GM20000 (cell line): Measurements from ENCODE around the gene ZNF74.
A peak's percentile ranks its signal among the peaks of the same experiment; 100 is the strongest.
"Not testable (repeated sequence)": the region's sequence is repeated elsewhere in the genome, so short reads cannot be mapped to it uniquely, and the experiment has no call there.

Experiments
- DNase-seq: peaks from one replicate; pipeline ENCODE4 v3.0.0; 2012; ENCODE audit warnings: low spot score
- CTCF ChIP-seq: IDR thresholded peaks from 2 replicates; pipeline ENCODE4 v1.5.1; 2012; ENCODE audit warnings: mild to moderate bottlenecking, control low read depth; ENCODE audit errors: extremely low read depth, missing control alignments

The ZNF74 gene

DNA sequence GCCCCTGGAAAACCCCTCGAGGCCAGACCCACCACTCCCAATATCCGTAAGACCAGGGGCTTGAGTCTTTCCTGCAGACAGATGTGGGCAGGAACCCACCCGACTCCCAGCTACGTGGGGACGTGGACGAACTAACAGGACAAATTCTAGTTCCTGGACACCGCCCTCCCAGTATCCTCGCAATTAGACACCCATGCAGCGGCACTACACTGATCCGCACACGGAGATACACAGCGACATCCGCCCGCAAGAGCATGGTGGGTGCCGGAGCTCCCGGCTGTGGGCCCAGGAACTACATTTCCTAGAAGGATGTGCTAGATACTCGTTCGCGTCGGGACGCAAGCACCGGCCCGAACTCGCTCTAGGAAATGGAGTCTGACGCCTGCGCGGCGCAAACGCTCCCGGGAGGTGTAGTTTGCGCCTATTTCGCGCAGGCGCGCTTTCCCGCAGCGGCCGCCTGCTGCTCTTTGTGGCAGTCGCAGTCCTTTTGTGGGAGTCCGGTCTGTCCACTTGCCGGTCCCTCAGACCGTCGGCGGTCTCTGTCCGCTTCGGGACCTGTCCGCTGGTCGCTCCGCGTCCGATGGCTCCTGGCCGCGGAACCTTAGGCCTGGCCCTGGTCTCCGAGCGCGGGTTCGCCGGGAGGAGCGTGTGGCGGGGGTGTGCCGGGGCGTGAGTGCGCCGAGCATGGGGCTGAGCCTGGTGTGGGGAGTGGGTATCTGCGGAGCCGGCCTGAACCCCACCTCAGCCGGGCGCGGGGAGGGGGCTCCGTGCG lies at the start of gene ZNF74:
TSS of gene ZNF74 (plus strand) at position 447 of the 772 bp plus-strand sequence. CDS start 478 bp downstream, outside the sequence.
- peak; percentile 92 for DNase-seq
- TF ChIP-seq CTCF = no peak

GRCh38 chr22:20346553-20346952 lies 47.4 kb upstream of the ZNF74 start:
- not testable (repeated sequence) for DNase-seq

DNA sequence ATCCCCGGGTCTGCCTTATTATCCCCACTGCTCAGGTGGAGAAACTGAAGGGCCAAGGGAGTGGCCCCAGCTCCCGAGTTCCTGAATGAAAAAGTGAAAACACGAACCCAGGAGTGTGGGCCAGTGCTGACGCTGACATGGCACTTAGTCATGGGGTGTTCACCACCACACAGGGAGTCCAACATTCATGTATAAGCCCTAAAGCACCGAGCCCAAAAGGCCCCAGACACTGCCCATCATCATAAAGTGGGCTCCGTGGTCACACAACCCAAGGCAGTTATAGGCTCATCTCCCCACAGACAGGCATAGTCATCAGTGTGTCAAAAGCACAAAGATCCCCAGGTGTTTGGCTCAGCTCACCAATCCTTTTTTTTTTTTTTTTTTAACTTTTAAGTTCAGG lies 41.4 kb upstream of the ZNF74 start:
- DNase-seq = not testable (repeated sequence)

DNA sequence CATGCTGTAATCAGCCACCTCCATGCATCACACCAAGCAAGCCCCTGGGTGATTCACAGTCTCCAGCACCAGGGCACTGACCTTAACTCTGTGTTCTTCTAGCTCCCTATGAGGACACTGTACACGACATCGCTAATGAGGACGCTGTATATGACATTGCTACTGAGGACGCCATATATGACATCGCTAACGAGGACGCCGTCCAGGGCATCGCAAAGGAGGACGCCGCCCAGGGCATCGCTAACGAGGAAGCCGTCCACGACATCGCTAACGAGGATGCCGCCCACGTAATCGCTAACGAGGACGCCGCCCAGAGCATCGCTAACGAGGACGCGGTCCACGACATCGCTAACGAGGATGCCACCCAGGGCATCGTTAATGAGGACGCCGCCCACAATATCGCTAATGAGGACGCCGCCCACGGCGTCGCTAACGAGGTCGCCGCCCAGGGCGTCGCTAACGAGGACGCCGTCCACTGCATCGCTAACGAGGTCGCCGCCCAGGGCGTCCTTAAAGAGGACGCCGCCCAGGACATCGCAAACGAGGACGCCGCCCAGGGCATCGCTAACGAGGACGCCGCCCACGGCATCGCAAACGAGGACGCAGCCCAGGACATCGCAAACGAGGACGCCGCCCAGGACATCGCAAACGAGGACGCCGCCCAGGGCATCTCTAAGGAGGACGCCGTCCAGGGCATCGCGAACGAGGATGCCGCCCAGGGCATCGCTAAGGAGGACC lies 39.5 kb upstream of the ZNF74 start:
- no peak for DNase-seq
- TF ChIP-seq CTCF = no peak

GRCh38 chr22:20355939-20356636 lies 37.9 kb upstream of the ZNF74 start:
- DNase-seq = not testable (repeated sequence)

DNA sequence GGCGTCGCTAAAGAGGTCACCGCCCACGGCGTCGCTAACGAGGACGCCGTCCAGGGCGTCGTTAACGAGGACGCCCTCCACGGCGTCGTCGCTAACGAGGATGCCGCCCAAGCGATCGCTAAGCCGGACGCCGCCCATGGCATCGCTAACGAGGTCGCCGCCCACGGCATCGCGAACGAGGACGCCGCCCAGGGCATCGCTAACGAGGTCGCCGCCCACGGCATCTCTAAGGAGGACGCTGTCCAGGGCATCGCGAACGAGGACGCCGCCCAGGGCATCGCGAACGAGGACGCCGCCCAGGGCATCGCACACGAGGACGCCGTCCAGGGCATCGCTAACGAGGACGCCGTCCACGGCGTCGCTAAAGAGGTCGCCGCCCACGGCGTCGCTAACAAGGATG lies 37.0 kb upstream of the ZNF74 start:
- not testable (repeated sequence) for DNase-seq

DNA sequence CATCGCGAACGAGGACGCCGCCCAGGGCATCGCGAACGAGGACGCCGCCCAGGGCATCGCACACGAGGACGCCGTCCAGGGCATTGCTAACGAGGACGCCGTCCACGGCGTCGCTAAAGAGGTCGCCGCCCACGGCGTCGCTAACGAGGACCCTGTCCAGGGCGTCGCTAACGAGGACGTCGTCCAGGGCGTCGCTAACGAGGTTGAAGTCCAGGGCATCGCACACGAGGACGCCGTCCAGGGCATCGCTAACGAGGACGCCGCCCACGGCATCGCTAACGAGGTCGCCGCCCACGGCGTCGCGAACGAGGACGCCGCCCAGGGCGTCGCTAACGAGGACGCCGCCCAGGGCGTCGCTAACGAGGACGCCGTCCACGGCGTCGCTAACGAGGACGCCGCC lies 36.0 kb upstream of the ZNF74 start:
- DNase-seq = not testable (repeated sequence)

GRCh38 chr22:20358503-20359239 lies 35.3 kb upstream of the ZNF74 start:
- DNase-seq = not testable (repeated sequence)

DNA sequence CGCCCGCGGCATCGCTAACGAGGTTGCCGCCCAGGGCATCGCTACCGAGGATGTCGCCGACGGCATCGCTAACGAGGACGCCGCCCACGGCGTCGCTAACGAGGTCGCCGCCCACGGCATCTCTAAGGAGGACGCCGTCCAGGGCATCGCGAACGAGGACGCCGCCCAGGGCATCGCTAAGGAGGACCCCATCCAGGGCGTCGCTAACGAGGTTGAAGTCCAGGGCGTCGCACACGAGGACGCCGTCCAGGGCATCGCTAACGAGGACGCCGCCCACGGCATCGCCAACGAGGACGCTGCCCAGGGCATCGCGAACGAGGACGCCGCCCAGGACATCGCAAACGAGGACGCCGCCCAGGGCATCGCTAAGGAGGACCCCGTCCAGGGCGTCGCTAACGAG lies 33.7 kb upstream of the ZNF74 start:
- not testable (repeated sequence) for DNase-seq

GRCh38 chr22:20360866-20361751 lies 32.8 kb upstream of the ZNF74 start:
- DNase-seq = not testable (repeated sequence)

GRCh38 chr22:20361752-20362229 lies 32.2 kb upstream of the ZNF74 start:
- not testable (repeated sequence) for DNase-seq

DNA sequence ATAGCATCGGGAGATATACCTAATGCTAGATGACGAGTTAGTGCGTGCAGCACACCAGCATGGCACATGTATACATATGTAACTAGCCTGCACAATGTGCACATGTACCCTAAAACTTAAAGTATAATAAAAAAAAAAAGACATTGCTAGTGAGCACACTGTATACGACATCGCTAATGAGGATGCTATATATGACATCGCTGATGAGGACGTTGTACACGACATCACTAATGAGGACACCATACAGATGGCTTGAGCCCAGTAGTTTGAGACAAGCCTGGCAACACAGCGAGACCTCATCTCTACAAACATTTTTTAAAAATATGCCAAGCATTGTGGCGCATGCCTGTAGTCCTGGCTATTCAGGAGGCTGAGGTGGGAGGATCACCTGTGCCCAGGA lies 31.5 kb upstream of the ZNF74 start:
- not testable (repeated sequence) for DNase-seq

DNA sequence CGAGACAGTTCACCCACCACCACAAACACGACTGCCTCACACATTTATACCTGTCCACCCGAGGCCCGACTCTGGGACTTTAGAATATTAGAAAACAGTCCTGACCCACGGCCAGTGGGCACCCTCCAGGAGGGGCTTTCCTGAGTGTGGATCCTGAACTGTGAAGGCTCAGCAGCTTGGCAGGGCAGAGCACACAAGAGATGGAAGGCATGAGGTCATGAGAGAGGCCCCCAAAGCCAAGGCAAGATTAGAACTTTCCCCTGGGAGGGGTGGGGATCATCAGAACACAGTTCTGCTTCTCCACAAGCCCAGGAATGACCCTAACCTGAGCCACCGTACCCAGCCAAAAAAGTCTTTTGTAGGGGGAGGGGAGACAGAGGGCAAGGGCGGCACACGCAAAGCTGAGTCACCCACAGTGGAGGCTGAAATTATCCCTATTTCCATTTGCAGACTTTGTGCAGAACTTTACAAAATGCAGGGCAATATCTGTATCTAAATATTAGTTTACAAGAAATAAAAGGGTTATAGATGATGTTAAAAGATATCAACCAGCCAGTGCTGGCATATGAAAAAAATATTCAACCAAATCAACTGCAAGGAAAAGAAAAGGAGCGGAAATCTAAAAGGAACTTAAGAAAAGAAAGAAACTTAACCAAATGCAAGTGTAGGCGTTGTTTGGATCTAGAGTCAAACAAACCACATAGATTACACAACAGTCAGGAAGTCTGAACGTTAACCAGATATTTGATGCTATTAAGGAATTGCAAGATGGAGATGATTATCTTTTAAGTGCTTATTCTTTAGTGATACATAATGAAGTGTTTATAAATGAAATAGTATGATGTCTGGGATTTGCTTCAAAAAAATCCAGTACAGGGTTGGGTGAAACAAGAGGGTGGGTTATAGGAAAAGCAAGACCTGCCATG lies 29.4 kb upstream of the ZNF74 start:
- not testable (repeated sequence) for DNase-seq

DNA sequence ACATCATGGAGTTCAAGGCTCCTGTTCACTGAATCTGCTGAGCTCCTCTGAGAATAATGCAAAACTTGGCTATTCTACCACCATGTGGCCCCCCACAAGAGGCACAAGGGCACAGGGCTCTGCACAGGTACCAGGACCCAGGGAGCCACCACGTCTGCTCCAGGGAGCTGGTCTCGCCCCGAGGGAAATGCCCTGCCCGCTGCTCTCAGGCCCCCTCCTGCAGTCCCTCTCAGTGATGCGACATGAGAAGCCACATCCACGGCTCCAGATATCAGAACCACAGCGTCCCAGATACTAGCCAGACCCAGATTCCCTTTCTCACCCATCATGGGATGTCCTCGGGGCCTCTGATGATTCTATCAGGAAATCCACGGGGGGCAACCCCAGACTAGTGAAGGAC lies 27.1 kb upstream of the ZNF74 start:
- not testable (repeated sequence) for DNase-seq

DNA sequence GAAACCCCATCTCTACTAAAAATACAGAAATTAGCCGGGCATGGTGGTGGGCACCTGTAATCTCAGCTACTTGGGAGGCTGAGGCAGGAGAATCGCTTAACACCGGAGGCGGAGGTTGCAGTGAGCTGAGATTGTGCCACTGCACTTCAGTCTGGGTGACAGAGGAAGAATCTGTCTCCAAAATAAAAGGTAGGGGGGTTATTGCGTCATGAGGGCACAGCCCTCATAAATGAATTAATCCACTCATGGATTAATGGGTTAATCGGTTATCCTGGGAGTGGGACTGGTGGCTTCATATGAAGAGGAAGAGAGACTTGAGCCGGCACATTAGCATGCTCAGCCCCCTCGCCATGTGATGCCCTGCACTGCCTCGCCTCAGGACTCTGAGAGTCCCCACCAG lies 25.1 kb upstream of the ZNF74 start:
- not testable (repeated sequence) for DNase-seq

GRCh38 chr22:20371687-20372086 lies 22.3 kb upstream of the ZNF74 start:
- DNase-seq = not testable (repeated sequence)
